ENCODE results near the gene NR4A1.
"Not testable (repeated sequence)": the region's sequence is repeated elsewhere in the genome, so short reads cannot be mapped to it uniquely, and the experiment has no call there.

NR4A1 gene

GRCh38 chr12:52097045-52097666 is 45.9 kb downstream of the NR4A1 start:
- DNase-seq (ENCODE audit: low spot score) = no peak

GRCh38 chr12:52104431-52105089 is 53.3 kb downstream of the NR4A1 start:
- DNase-seq (ENCODE audit: low spot score) = not testable (repeated sequence)
